ENCODE results near the gene NCKAP5. TPM values are rescaled to one million over a fixed set of nuclear protein-coding genes. Genes with fewer than 3 reads are reported as not detected.

Gene NCKAP5
- total RNA-seq, 3 donors from 2014 or later (not counting 1 experiment from before 2014, with no cell fraction given): 0.12 to 0.20 TPM; not detected in 1

DNA sequence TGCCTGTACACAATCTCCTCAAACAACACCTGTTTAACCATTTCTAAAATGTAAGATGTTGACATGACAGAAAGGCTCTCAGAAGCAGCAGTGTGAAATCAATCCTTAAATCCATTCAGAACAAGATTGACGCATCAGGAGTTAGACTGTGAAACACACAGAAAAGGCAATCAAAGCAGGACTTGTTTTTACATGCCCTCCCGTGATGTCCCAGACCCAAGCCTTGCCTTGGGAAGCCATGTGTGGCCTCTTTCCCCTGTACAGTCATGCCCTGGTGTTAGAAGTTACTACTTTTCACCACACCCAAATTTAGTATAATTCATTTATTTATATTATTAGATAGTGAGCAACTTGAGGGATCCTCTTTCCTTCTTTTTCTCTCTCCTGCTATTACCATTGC is 115.7 kb downstream of the NCKAP5 start:
- Mint-ChIP-seq H3K27me3 (ENCODE audit: low read depth in 2 of 2) (no peaks in the 10 kb centered on the region), H3K36me3 (no peaks in the 10 kb centered on the region), H3K4me3 (no peak overlapping the region), H3K9me3 (peaks cover 5 to 8% of the 10 kb centered on the region in 2 donors), H3K4me1 (no peaks in the 10 kb centered on the region), H3K27ac (no peak overlapping the region)
- Histone ChIP-seq H3K27me3 (ENCODE audit: control insufficient read depth, insufficient read depth, low read length) (no peaks in the 10 kb centered on the region), H3K9me3 (ENCODE audit: control insufficient read depth, insufficient read depth, low read length) (no peaks in the 10 kb centered on the region), H3K4me3 (ENCODE audit: low read length) (no peak overlapping the region), H3K27ac (ENCODE audit: low read length) (no peak overlapping the region), H3K36me3 (ENCODE audit: control insufficient read depth, insufficient read depth, low read length) (no peaks in the 10 kb centered on the region), H3K4me1 (ENCODE audit: control insufficient read depth, insufficient read depth, low read length) (no peaks in the 10 kb centered on the region)
- intact Hi-C loops (cut with micrococcal nuclease): no loop called here
- ATAC-seq (no peak), DNase-seq (no peak)
- WGBS (ENCODE audit: insufficient coverage): 81% methylated on average over 2 of the region's 2 CpGs
- TF ChIP-seq, protein P1, sequence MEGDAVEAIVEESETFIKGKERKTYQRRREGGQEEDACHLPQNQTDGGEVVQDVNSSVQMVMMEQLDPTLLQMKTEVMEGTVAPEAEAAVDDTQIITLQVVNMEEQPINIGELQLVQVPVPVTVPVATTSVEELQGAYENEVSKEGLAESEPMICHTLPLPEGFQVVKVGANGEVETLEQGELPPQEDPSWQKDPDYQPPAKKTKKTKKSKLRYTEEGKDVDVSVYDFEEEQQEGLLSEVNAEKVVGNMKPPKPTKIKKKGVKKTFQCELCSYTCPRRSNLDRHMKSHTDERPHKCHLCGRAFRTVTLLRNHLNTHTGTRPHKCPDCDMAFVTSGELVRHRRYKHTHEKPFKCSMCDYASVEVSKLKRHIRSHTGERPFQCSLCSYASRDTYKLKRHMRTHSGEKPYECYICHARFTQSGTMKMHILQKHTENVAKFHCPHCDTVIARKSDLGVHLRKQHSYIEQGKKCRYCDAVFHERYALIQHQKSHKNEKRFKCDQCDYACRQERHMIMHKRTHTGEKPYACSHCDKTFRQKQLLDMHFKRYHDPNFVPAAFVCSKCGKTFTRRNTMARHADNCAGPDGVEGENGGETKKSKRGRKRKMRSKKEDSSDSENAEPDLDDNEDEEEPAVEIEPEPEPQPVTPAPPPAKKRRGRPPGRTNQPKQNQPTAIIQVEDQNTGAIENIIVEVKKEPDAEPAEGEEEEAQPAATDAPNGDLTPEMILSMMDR (IDR thresholded peaks at IDR 0.05): no peak

GRCh38 chr2:133452146-133452545 is 116.1 kb downstream of the NCKAP5 start:
- Mint-ChIP-seq H3K9me3 (peaks cover 5 to 8% of the 10 kb centered on the region in 2 donors), H3K4me3 (no peak overlapping the region)
- H3K4me1 ChIP-seq (ENCODE audit: control insufficient read depth, insufficient read depth, low read length): no peaks in the 10 kb centered on the region

GRCh38 chr2:133448195-133448594 is 120.1 kb downstream of the NCKAP5 start:
- WGBS (ENCODE audit: insufficient coverage): 92% methylated on average over 2 of the region's 5 CpGs

More at GRCh38 chr2:133452146-133452545, 116.1 kb downstream of the NCKAP5 start:
- no peaks in the 10 kb centered on the region for H3K27me3 Mint-ChIP-seq (ENCODE audit: low read depth in 2 of 2)
- TF ChIP-seq, protein P1 (IDR thresholded peaks at IDR 0.05): no peak
- no peaks in the 10 kb centered on the region for H3K4me1 Mint-ChIP-seq
- no peaks in the 10 kb centered on the region for H3K36me3 Mint-ChIP-seq
- no peaks in the 10 kb centered on the region for H3K27me3 ChIP-seq (ENCODE audit: control insufficient read depth, insufficient read depth, low read length)
- H3K36me3 ChIP-seq (ENCODE audit: control insufficient read depth, insufficient read depth, low read length): no peaks in the 10 kb centered on the region
- no peaks in the 10 kb centered on the region for H3K9me3 ChIP-seq (ENCODE audit: control insufficient read depth, insufficient read depth, low read length)
- H3K27ac ChIP-seq (ENCODE audit: low read length): no peak overlapping the region
- no peak for ATAC-seq
- no peak overlapping the region for H3K4me3 ChIP-seq (ENCODE audit: low read length)
- H3K27ac Mint-ChIP-seq: no peak overlapping the region
- intact Hi-C loops (cut with micrococcal nuclease): no loop called here
- DNase-seq: no peak

DNA sequence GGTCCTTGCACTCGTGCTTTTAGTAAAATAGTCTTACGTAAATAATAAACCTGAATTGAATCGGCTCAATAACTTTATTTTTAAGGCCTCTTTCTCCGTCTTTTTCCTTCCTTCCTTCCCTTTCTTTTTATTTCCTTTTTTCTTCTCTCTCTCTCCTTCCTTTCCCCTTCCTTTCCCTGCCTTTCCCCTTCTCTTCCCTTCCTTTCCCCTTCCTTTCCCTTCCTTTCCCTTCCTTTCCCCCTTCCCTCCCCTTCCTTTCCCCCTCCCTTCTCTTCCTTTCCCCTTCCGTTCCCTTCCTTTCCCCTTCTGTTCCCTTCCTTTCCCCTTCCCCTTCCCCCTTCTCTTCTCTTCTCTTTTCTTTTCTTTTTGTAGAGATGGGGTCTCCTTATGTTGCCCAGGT is 121.0 kb downstream of the NCKAP5 start:
- TF ChIP-seq, protein P1 (IDR thresholded peaks at IDR 0.05): no peak
- DNase-seq (no peak), ATAC-seq (no peak)
- H3K9me3 Mint-ChIP-seq: peaks cover 14 to 16% of the 10 kb centered on the region in 2 donors
- Histone ChIP-seq H3K4me3 (ENCODE audit: low read length) (no peak overlapping the region), H3K4me1 (ENCODE audit: control insufficient read depth, insufficient read depth, low read length) (no peaks in the 10 kb centered on the region), H3K9me3 (ENCODE audit: control insufficient read depth, insufficient read depth, low read length) (no peaks in the 10 kb centered on the region), H3K27me3 (ENCODE audit: control insufficient read depth, insufficient read depth, low read length) (no peaks in the 10 kb centered on the region), H3K36me3 (ENCODE audit: control insufficient read depth, insufficient read depth, low read length) (no peaks in the 10 kb centered on the region), H3K27ac (ENCODE audit: low read length) (no peak overlapping the region)
- no peaks in the 10 kb centered on the region for H3K27me3 Mint-ChIP-seq (ENCODE audit: low read depth in 2 of 2)
- H3K36me3 Mint-ChIP-seq: no peaks in the 10 kb centered on the region
- H3K4me3 Mint-ChIP-seq: no peak overlapping the region
- no peaks in the 10 kb centered on the region for H3K4me1 Mint-ChIP-seq
- H3K27ac Mint-ChIP-seq: no peak overlapping the region
- 86% methylated on average over 4 of the region's 5 CpGs for WGBS (ENCODE audit: insufficient coverage)
- intact Hi-C loops (cut with micrococcal nuclease): no loop called here

More at GRCh38 chr2:133448195-133448594, 120.1 kb downstream of the NCKAP5 start:
- Histone ChIP-seq H3K4me1 (ENCODE audit: control insufficient read depth, insufficient read depth, low read length) (no peaks in the 10 kb centered on the region), H3K27ac (ENCODE audit: low read length) (no peak overlapping the region), H3K9me3 (ENCODE audit: control insufficient read depth, insufficient read depth, low read length) (no peaks in the 10 kb centered on the region), H3K27me3 (ENCODE audit: control insufficient read depth, insufficient read depth, low read length) (no peaks in the 10 kb centered on the region), H3K36me3 (ENCODE audit: control insufficient read depth, insufficient read depth, low read length) (no peaks in the 10 kb centered on the region), H3K4me3 (ENCODE audit: low read length) (no peak overlapping the region)
- no peaks in the 10 kb centered on the region for H3K27me3 Mint-ChIP-seq (ENCODE audit: low read depth in 2 of 2)
- TF ChIP-seq, protein P1 (IDR thresholded peaks at IDR 0.05): no peak
- H3K27ac Mint-ChIP-seq: no peak overlapping the region
- no peaks in the 10 kb centered on the region for H3K36me3 Mint-ChIP-seq
- H3K4me3 Mint-ChIP-seq: no peak overlapping the region
- intact Hi-C loops (cut with micrococcal nuclease): no loop called here
- no peaks in the 10 kb centered on the region for H3K4me1 Mint-ChIP-seq
- H3K9me3 Mint-ChIP-seq: peaks cover 15 to 16% of the 10 kb centered on the region in 2 donors
- no peak for ATAC-seq
- DNase-seq: no peak
